ENCODE data around the gene SYNDIG1.
A peak's percentile ranks its signal among the peaks of the same experiment; 100 is the strongest.

SYNDIG1 gene

GRCh38 chr20:24674921-24675605 is 205.6 kb downstream of the SYNDIG1 start:
- DNase-seq (ENCODE audit: low read depth): no peak

- DNase-seq (ENCODE audit: low read depth): no peak
Measured at GRCh38 chr20:24675651-24676352, 206.4 kb downstream of the SYNDIG1 start.

- DNase-seq (ENCODE audit: low read depth): no peak
Measured at GRCh38 chr20:24676353-24676977, 207.0 kb downstream of the SYNDIG1 start.

DNA sequence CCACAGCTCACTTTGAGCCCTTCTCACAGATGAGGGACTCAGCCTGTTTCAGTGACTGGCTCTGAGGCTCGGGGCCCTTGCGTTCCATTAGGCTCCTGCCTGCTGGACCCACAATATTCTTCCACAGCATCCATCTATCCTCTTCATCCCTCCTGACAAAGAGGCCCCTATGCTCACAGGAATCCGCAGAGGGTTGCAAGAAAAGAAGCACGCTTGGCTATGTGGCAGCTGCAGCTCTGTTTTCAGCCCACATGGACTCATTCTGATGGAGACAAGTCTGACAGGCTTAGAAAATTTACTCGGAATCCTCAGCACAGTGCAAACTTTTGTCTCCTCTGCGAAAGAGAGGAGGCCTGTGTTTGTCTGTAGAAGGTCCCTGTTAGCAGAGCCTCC is 207.5 kb downstream of the SYNDIG1 start:
- DNase-seq (ENCODE audit: low read depth): no peak

DNA sequence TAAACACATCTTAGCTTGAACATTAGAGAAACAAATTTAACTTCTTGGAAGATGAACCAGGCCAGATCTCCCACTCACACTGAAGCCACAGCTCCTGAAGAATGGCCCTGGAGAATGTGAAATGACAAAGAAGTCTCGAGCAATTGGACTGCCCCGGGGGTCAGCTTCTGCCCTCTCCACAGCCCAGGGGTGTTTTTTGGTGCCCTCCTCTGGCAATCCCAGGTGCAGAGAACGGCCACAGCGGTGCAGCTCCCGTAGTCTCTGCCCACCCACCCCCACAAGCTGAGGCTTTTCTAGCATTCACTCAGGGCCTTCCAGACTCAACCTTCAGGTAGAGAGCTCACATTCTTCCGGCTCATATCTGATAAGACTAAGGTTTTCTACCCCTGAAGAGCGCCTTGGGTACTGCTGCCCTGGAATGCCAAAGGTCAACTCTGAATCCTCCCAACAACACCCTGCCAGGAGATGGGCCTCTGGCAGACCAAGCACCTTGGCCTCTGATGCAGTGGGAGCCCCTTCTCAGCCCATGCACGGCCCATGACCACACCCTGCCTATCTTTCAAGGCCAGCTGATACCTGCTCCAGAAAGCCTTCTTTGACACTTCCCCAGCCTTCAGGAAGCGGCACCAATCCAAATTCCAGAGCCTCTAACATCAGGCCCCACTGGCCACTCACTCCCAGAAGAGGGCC is 208.3 kb downstream of the SYNDIG1 start:
- DNase-seq (ENCODE audit: low read depth): no peak

GRCh38 chr20:24678351-24679106 is 209.1 kb downstream of the SYNDIG1 start:
- DNase-seq (ENCODE audit: low read depth): no peak

DNA sequence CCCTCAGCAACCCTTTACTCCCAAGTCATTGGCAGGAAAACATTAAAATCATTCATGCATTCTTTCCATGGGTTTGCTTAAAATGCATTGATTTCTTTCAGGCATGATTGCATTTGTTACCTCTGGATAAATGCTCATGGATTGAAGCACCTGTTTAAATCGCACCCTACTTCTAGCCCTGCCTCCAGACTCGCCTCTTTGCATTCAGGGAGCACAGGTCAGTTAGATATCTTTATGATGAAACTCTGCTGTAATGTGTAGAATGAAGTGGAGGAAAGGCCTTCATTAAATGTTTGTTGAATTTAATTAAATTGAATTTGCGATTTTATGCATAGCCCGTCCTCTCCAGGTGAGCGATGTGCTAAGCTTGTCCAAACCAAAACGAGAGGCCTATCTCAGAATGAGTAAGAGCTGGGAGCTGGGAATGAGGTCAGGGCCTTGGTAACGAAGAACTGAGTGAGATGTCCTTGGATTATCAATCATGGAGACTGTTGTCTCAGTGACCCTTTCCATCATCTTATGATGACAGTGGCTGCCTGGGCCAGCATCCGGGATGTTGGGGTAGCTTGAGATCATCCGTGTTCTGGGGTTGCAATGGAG is 210.1 kb downstream of the SYNDIG1 start:
- no peak for DNase-seq (ENCODE audit: low read depth)

DNA sequence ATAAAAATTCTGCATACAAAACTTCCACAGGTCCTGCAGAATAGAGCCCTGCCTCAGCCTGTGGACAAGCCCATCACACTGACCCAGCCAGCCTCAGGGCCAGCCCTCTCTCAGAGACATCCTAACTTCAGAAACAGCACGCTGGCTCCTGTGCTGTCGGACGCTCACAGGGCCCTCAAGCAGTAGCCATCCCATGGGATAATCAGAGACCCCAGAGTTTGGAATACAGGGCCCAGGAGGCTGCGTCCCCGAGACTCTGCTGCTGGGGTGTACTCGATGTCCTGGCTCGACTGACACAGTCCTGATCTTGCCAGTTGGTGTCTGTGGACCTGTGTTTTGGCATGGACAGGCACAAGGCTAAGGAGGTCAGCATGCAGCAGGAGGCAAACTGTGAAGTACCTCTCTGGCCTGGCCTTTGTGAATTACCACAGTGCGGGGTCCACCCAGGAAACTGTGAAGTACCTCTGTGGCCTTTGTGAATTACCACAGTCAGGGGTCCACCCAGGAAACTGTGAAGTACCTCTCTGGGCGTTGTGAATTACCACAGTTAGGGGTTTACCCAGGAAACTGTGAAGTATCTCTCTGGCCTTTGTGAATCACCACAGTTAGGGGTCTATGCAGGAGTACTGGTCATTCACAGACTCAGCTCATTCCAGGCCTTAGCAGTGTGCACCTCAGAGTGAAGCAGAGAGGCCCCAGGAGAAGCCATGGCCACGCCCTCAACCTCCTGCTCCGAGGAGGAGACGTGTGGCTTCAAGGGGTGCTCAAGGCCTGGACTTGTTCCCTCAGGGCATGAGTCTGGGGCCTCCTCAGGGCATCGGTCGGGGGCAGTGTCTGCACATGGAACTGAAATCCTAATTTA is 212.4 kb downstream of the SYNDIG1 start:
- peak; percentile 21 for DNase-seq (ENCODE audit: low read depth)

DNA sequence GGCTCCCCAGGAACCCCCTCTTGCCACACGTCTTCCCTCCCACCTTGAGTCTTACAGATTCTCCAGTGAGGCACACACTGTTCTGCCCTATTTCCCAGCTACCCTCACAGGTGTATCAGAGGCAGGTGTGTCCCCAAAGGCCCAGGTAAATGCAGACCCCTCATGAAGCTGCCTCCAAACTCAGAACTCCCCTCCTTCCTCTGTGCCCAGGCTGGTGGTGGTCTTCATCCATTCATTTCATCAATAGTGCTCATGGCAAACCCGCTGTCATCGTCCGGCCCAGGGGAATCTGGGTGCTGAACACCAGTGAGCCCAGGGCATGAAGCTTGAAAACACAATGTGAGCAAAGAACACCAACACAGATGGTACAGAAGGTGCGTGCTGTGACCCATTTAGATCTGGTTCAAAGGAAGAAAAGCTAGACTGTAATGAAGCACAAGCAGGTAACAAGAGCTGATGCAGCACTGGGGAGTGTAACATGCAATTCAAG is 213.1 kb downstream of the SYNDIG1 start:
- no peak for DNase-seq (ENCODE audit: low read depth)

DNA sequence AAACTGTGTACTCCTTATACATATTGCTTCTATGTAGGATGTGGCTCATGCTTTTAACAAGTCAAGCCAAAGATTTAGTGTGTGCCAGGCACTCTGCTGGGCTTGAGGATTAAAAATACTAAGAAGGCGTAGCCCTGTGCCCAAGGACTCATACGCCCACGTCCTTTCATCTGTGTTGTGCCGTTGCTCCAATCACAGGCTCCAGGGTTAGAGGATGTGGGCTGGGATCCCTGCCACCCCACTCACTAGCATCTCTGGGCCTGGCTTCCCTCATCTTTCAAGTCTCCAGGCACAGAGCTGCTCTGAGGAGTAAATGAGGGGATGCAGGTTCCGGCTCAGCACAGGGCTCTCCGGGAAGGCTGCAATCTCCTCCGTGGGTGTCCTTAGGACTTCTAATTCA is 214.2 kb downstream of the SYNDIG1 start:
- no peak for DNase-seq (ENCODE audit: low read depth)

DNA sequence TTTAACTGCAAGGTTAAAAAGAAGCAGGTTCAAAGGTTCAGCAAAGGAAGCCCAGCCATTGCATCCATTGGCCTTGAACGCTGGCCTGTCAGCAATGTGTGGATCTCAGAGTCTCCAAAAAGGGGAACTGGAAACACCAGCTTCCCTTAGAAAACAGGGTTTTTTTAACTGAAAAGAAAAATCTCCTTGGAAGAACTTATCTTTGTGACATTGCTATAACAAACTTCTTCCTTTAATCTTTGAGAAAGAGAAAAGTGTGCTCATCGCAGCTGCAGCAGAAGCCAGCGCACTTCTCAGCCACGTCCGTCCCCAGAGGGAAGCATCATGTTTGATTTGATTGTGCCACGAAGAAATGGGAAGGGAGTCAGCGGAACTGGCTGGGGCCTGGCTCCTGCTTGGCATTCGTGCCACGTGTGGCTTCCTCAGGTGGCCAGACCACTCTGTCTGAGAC is 215.0 kb downstream of the SYNDIG1 start:
- no peak for DNase-seq (ENCODE audit: low read depth)

DNA sequence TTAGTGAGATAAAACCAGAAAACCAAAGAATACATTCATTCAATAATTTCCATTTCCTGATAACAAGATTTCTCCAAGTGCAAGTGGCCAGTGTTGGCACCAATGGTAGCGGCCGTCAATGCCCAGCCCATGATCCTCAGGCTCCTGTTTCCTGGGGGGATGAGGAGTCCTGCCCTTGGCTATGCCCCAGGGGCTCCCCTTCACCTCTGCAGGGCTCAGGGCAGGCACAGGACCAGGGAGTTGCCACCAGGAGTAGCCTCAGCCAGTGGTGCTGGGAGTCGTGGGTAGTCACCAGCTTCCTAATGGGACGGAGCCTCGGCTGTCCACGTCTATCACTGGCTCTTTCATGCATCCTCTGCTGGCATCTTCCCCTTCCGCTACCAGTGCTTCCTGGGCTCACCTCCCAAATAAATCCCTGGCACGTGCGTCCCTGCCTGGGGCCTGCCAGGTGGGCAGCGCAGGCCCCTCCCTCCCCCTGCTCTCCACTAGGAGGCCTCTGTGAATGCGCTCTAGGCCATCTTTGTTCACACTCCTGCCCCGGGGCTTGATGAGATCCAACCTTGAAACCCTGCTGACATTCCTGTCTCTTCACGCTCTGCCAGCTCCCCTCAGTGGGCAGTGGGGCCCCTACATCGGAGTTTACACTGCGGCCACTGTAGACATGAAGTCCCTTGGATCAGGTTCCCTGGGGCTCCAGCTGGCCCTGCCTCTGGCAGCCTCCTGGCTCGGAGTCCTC is 215.7 kb downstream of the SYNDIG1 start:
- DNase-seq (ENCODE audit: low read depth): no peak

DNA sequence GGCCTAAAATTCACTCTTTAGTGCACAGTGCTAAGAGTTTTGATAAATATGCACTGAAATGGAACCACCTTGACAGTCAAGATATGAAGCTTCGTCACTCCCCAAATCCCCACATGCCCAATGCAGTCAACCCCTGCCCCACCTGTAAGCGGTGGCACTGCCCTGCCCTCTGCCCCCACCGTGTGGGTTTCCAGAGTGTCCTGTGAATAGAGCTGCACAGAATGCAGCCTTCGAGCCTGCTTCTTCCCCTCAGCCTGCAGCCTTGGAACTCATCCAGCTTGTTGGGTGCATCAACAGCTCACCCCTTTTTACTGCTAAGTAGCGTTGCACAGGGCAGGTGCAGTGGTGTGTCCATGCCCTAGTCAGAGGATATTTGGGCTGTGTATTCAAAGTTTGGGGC is 216.3 kb downstream of the SYNDIG1 start:
- no peak for DNase-seq (ENCODE audit: low read depth)

DNA sequence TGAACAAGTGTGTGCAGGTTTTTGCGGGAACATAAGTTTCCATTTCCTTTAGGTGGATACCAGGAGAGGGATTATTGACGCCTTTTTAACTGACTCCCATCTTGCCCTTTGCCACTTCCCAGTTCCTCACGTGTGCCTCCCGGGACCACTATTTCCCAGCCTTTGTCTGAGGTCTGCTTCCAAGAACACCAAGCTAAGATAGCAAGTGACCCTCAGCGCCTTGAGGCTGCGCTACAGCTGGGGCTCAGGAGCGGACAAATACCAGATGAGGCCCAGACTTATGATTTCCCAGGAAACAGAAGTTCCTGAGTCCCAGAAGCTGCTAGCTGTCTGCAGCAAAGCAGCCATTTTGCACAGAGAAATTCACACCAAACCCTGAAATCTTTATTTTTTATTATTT is 216.7 kb downstream of the SYNDIG1 start:
- DNase-seq (ENCODE audit: low read depth): no peak

GRCh38 chr20:24690408-24690807 is 221.0 kb downstream of the SYNDIG1 start:
- DNase-seq (ENCODE audit: low read depth): no peak

DNA sequence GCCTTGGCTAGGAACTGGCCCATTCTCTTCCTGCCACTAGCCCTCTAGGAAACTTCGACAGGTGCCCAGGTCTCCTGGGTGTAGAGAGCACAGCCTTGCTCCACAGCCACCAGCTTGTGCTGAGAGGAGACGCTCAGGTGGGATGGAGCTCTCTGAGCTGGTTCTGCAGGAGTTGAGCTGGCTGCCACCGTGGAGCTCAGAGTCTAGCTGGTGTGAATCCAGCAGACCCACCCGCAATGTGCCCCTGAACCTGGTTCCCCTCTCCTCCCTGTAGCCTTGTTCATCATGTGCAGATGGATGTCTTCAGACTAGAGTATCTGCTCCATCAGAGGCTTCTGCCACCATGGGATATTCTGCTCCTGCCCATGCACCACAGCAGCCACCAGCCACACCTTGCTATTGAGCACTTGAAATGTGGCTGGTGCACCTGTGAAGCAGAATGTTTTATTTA is 222.5 kb downstream of the SYNDIG1 start:
- no peak for DNase-seq (ENCODE audit: low read depth)

- no peak for DNase-seq (ENCODE audit: low read depth)
Measured at GRCh38 chr20:24692446-24693200, 223.2 kb downstream of the SYNDIG1 start.

GRCh38 chr20:24693466-24694156 is 224.2 kb downstream of the SYNDIG1 start:
- no peak for DNase-seq (ENCODE audit: low read depth)
